Measurements from ENCODE around the gene TTYH2.

Gene TTYH2

GRCh38 chr17:74227271-74228080, 14.1 kb downstream of the TTYH2 start:
- no peak for DNase-seq (ENCODE audit: low read depth)

GRCh38 chr17:74228306-74228978, 15.1 kb downstream of the TTYH2 start:
- TF ChIP-seq MYC (IDR thresholded peaks at IDR 0.05; ENCODE audit: low read depth, low read length): no peak
- DNase-seq (ENCODE audit: low read depth): no peak
- H3K4me3 ChIP-seq (ENCODE audit: low read depth, low read length): no peak overlapping the region

More at GRCh38 chr17:74227271-74228080, 14.1 kb downstream of the TTYH2 start:
- TF ChIP-seq CTCF (IDR thresholded peaks at IDR 0.05; ENCODE audit: low read depth, low read length): no peak
- no peak for TF ChIP-seq MYC (IDR thresholded peaks at IDR 0.05; ENCODE audit: low read depth, low read length)
- no peak for TF ChIP-seq POLR2A (IDR thresholded peaks at IDR 0.05; ENCODE audit: extremely low read depth, insufficient read length)
- TF ChIP-seq MAX (IDR thresholded peaks at IDR 0.05; ENCODE audit: low read depth, low read length): no peak
- H3K4me3 ChIP-seq (ENCODE audit: low read depth, low read length): no peak overlapping the region

- DNase-seq (ENCODE audit: low read depth): no peak
These were observed 17.5 kb downstream of the TTYH2 start for GRCh38 chr17:74230896-74231295.

GRCh38 chr17:74231928-74232907, 18.8 kb downstream of the TTYH2 start:
- no peak for TF ChIP-seq MAX (IDR thresholded peaks at IDR 0.05; ENCODE audit: low read depth, low read length)
- TF ChIP-seq MYC (IDR thresholded peaks at IDR 0.05; ENCODE audit: low read depth, low read length): no peak
- TF ChIP-seq CTCF (IDR thresholded peaks at IDR 0.05; ENCODE audit: low read depth, low read length): no peak
- no peak for TF ChIP-seq POLR2A (IDR thresholded peaks at IDR 0.05; ENCODE audit: extremely low read depth, insufficient read length)
- DNase-seq (ENCODE audit: low read depth): no peak
- no peak overlapping the region for H3K4me3 ChIP-seq (ENCODE audit: low read depth, low read length)

More at GRCh38 chr17:74230896-74231295, 17.5 kb downstream of the TTYH2 start:
- no peak overlapping the region for H3K4me3 ChIP-seq (ENCODE audit: low read depth, low read length)
- TF ChIP-seq CTCF (IDR thresholded peaks at IDR 0.05; ENCODE audit: low read depth, low read length) (no peak), MAX (IDR thresholded peaks at IDR 0.05; ENCODE audit: low read depth, low read length) (no peak), POLR2A (IDR thresholded peaks at IDR 0.05; ENCODE audit: extremely low read depth, insufficient read length) (no peak), MYC (IDR thresholded peaks at IDR 0.05; ENCODE audit: low read depth, low read length) (no peak)

- TF ChIP-seq MYC (IDR thresholded peaks at IDR 0.05; ENCODE audit: low read depth, low read length) (no peak), CTCF (IDR thresholded peaks at IDR 0.05; ENCODE audit: low read depth, low read length) (no peak), MAX (IDR thresholded peaks at IDR 0.05; ENCODE audit: low read depth, low read length) (no peak), POLR2A (IDR thresholded peaks at IDR 0.05; ENCODE audit: extremely low read depth, insufficient read length) (no peak)
- no peak for DNase-seq (ENCODE audit: low read depth)
- no peak overlapping the region for H3K4me3 ChIP-seq (ENCODE audit: low read depth, low read length)
These were observed 20.6 kb downstream of the TTYH2 start for GRCh38 chr17:74233937-74234336.

Data from NB4 (cell line).